PC-9 (cell line): Measurements from ENCODE around the gene SORT1. TPM values are rescaled to one million over a fixed set of nuclear protein-coding genes. Genes with fewer than 3 reads are reported as not detected.
"Not testable (repeated sequence)": the region's sequence is repeated elsewhere in the genome, so short reads cannot be mapped to it uniquely, and the experiment has no call there.

Experiments
- BruUV-seq: library from RNA; stranded (reverse); fragments of 400-500 nt; replicated peaks from 2 replicates; lab custom pipeline; 2021; lab: Mats Ljungman, UMichigan
- CTCF ChIA-PET: fragments of 300-600 bp; sonication (Branson Sonifier 250); formaldehyde crosslinking; loops from one replicate; lab custom pipeline; 2022; ENCODE audit warnings: antibody characterized with exemption; lab: Charles Lee
- POLR2A ChIA-PET: fragments of 300-600 bp; sonication (Branson Sonifier 250); formaldehyde crosslinking; loops from one replicate; lab custom pipeline; 2022; ENCODE audit warnings: antibody characterized with exemption; ENCODE audit not compliant: unreplicated experiment; lab: Charles Lee
- DNase-seq, 2 experiments: peaks; one replicate each; pipeline versions ENCODE4 v3.0.0 to v3.0.0-alpha.2; 2015 to 2022; ENCODE audit warnings: mixed read lengths in 1 of 2
- H2AFZ ChIP-seq: fragments of 200-600 bp; sonication (generic); 2 replicates; pipeline ENCODE4 v1.8.1; 2017; ENCODE audit warnings: antibody characterized with exemption
- H3F3A ChIP-seq: fragments of 200-600 bp; sonication (generic); 2 replicates; pipeline ENCODE4 v1.8.1; 2017; ENCODE audit warnings: antibody characterized with exemption, mild to moderate bottlenecking, low read depth; ENCODE audit not compliant: insufficient read depth
- H3K27ac ChIP-seq: fragments of 200-600 bp; sonication (generic); 2 replicates; pipeline ENCODE4 v1.6.1; 2016; ENCODE audit warnings: mixed run types
- H3K27me3 ChIP-seq: fragments of 200-600 bp; sonication (generic); 2 replicates; pipeline ENCODE4 v1.6.1; 2016; ENCODE audit warnings: low read depth, mixed run types; ENCODE audit not compliant: insufficient read depth
- H3K36me3 ChIP-seq: fragments of 200-600 bp; sonication (generic); 2 replicates; pipeline ENCODE4 v1.6.1; 2016; ENCODE audit warnings: low read depth, mixed run types
- H3K4me1 ChIP-seq: fragments of 200-600 bp; sonication (generic); replicated peaks from 2 replicates; pipeline ENCODE4 v1.6.1; 2016; ENCODE audit warnings: mixed run types; ENCODE audit not compliant: insufficient read depth
- H3K4me2 ChIP-seq: fragments of 200-600 bp; sonication (generic); 2 replicates; pipeline ENCODE4 v1.6.1; 2017; ENCODE audit warnings: mixed run types
- H3K4me3 ChIP-seq: fragments of 200-600 bp; sonication (generic); 2 replicates; pipeline ENCODE4 v1.6.1; 2016; ENCODE audit warnings: mixed run types
- H3K79me2 ChIP-seq: fragments of 200-600 bp; sonication (generic); 2 replicates; pipeline ENCODE4 v1.6.1; 2017; ENCODE audit warnings: low read depth, mixed run types
- H3K9me2 ChIP-seq: fragments of 200-600 bp; sonication (generic); 2 replicates; pipeline ENCODE4 v1.8.1; 2017; ENCODE audit warnings: mild to moderate bottlenecking; ENCODE audit not compliant: insufficient read depth
- H3K9me3 ChIP-seq: fragments of 200-600 bp; sonication (generic); 2 replicates; pipeline ENCODE4 v1.8.1; 2016; ENCODE audit warnings: low read depth; ENCODE audit not compliant: insufficient read depth
- H4K20me1 ChIP-seq: fragments of 200-600 bp; sonication (generic); 2 replicates; pipeline ENCODE4 v1.8.1; 2017; ENCODE audit not compliant: insufficient read depth
- EZH2 ChIP-seq: fragments of 200-600 bp; sonication (generic); IDR thresholded peaks from 2 replicates; pipeline ENCODE4 v1.8.0; 2017; ENCODE audit warnings: antibody characterized with exemption, low read depth
- intact Hi-C: fragments of 100-400 bp; cut with micrococcal nuclease; formaldehyde crosslinking; loops from one replicate; pipeline ENCODE4 v1.10.0; 2022; ENCODE audit not compliant: unreplicated experiment
- total RNA-seq: library from RNA; stranded (reverse); gene quantifications from 2 replicates; pipeline ENCODE4 v1.2.3, GENCODE V29; 2021
- TF ChIP-seq, protein P1 (sequence below): fragments of 200-600 bp; sonication (generic); conservative IDR thresholded peaks from 2 replicates; pipeline ENCODE4 v1.6.1; 2017; ENCODE audit warnings: mixed run types, antibody characterized with exemption, mild to moderate bottlenecking, moderate library complexity

The SORT1 gene
- total RNA-seq, 1 experiment from 2014 or later, result 25.7 TPM

DNA sequence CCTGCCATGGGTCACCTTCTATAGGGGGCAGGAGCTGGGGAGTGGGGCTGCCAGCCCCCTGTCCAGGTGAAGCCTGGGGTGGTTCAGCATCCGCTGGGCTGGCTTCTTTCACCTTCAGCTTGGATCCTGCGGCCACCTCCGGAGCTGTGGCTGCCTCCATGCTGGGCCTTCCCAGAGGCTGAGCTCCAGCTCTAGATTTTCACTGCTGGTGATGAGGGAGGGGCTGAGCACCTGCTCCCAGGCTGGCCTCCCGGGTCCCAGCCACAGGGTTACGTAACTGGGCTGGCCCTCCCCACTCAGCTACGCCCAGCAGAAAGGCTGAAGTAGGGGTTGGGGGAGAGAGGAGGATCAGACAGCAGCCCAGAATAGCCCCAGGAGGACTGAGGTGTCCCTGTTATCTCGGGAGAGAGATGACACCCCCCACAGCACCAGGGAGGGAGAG lies 90.9 kb downstream of the SORT1 start, which contains the start of gene MYBPHL:
MYBPHL (minus strand) TSS at position 180 of the 442 bp plus-strand sequence; CDS start at position 160, 20 bp downstream.
- Histone ChIP-seq H3K4me3 (no peak within 1 kb of the TSS), H3K9me3 (no peaks in the 10 kb centered on the region), H3K4me2 (no peak within 1 kb of the TSS), H3K4me1 (no peaks in the 10 kb centered on the region), H3K36me3 (no peaks in the 10 kb centered on the region), H3K9me2 (no peaks in the 10 kb centered on the region), H3F3A (no peaks in the 10 kb centered on the region; the same call in 1 of the 2 replicates), H3K27ac (no peak within 1 kb of the TSS), H3K79me2 (no peaks in the 10 kb centered on the region), H2AFZ (no peak within 1 kb of the TSS), H3K27me3 (no peaks in the 10 kb centered on the region), H4K20me1 (no peaks in the 10 kb centered on the region)
- ChIA-PET POLR2A (no interaction called here), CTCF (no interaction called here)
- no peak for DNase-seq
- intact Hi-C loops, result no loop called here
- no peak for TF ChIP-seq EZH2
- TF ChIP-seq, protein P1, sequence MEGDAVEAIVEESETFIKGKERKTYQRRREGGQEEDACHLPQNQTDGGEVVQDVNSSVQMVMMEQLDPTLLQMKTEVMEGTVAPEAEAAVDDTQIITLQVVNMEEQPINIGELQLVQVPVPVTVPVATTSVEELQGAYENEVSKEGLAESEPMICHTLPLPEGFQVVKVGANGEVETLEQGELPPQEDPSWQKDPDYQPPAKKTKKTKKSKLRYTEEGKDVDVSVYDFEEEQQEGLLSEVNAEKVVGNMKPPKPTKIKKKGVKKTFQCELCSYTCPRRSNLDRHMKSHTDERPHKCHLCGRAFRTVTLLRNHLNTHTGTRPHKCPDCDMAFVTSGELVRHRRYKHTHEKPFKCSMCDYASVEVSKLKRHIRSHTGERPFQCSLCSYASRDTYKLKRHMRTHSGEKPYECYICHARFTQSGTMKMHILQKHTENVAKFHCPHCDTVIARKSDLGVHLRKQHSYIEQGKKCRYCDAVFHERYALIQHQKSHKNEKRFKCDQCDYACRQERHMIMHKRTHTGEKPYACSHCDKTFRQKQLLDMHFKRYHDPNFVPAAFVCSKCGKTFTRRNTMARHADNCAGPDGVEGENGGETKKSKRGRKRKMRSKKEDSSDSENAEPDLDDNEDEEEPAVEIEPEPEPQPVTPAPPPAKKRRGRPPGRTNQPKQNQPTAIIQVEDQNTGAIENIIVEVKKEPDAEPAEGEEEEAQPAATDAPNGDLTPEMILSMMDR, result no peak
- no TSS peak for BruUV-seq

GRCh38 chr1:109305991-109306390 lies 91.7 kb downstream of the SORT1 start:
- H3K4me3 ChIP-seq, H3K9me2 ChIP-seq, H3K4me1 ChIP-seq, BruUV-seq, CTCF ChIA-PET, DNase-seq, POLR2A ChIA-PET, H3K79me2 ChIP-seq, H3K27ac ChIP-seq, H3F3A ChIP-seq, intact Hi-C loops, H3K4me2 ChIP-seq, H3K36me3 ChIP-seq, H3K27me3 ChIP-seq, H4K20me1 ChIP-seq, H2AFZ ChIP-seq, H3K9me3 ChIP-seq: not testable (repeated sequence)

- no peak overlapping the region for H3K27ac ChIP-seq
- H3K9me2 ChIP-seq, result no peaks in the 10 kb centered on the region
- H3K27me3 ChIP-seq, result no peaks in the 10 kb centered on the region
- no peaks in the 10 kb centered on the region for H3K9me3 ChIP-seq
- BruUV-seq, result no TSS peak
- no peak overlapping the region for H3K4me2 ChIP-seq
- no peaks in the 10 kb centered on the region; the same call in 1 of the 2 replicates for H3F3A ChIP-seq
- ChIA-PET POLR2A (no interaction called here), CTCF (no interaction called here)
- H3K36me3 ChIP-seq, result no peaks in the 10 kb centered on the region
- no peak overlapping the region for H3K4me3 ChIP-seq
- intact Hi-C loops, result no loop called here
- no peaks in the 10 kb centered on the region for H3K4me1 ChIP-seq
- no peak overlapping the region for H2AFZ ChIP-seq
- no peak for DNase-seq
- H4K20me1 ChIP-seq, result no peaks in the 10 kb centered on the region
- TF ChIP-seq, protein P1, result no peak
- TF ChIP-seq EZH2, result no peak
- H3K79me2 ChIP-seq, result no peaks in the 10 kb centered on the region
Measured at GRCh38 chr1:109304226-109304920, 93.3 kb downstream of the SORT1 start.
